ENCODE results near the gene PDXP. TPM values are rescaled to one million over a fixed set of nuclear protein-coding genes. Genes with fewer than 3 reads are reported as not detected.
"Not testable (repeated sequence)": the region's sequence is repeated elsewhere in the genome, so short reads cannot be mapped to it uniquely, and the experiment has no call there.

PDXP gene, protein sequence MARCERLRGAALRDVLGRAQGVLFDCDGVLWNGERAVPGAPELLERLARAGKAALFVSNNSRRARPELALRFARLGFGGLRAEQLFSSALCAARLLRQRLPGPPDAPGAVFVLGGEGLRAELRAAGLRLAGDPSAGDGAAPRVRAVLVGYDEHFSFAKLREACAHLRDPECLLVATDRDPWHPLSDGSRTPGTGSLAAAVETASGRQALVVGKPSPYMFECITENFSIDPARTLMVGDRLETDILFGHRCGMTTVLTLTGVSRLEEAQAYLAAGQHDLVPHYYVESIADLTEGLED
- polyA plus RNA-seq (ENCODE audit: low read depth in 6 of 6): 10 to 100 TPM in 1 of 6 donors, 1 to 10 TPM in 5; 4.0 to 14.3 (median 7.6) TPM

DNA sequence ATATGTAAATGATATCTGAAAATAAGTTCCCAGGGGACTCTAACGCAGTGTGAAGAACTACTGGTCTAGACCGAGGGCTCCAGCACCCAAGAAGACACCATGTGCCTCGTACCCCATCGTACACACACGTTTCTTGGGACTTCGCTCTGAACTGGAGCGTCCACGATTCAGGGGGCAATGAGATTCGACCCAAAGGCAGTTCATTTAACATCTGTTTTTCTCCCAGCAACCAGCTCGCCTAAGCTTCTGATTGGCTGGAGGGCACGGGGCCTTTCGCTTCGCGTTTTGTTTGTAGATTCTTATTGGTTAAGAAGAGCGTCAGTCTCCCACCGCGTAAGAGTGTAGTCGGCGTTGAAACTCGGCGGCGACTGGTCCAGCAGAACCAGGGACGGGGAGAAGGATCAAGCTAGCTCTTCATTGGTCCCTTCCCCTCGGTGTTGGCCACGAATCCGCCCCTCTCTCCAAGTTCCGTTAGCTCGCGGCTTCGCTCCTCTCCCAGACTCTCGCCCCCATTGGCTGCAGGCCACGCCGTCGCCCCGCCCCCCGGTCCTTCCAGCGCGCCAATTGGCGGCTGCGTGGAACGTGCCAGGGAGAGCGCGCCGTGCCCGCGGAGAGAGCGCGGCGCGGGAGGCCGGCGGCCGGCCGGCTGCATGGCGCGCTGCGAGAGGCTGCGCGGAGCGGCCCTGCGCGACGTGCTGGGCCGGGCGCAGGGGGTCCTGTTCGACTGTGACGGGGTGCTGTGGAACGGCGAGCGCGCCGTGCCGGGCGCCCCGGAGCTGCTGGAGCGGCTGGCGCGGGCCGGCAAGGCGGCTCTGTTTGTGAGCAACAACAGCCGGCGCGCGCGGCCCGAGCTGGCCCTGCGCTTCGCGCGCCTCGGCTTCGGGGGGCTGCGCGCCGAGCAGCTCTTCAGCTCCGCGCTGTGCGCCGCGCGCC lies at the start of gene PDXP:
TSS of gene PDXP (plus strand) at position 591 of the 933 bp plus-strand sequence. CDS start at position 651, 60 bp downstream.
- Mint-ChIP-seq H3K9me3 (no peaks in the 10 kb centered on the region), H3K4me1 (peaks cover 39 to 52% (median 45%) of the 10 kb centered on the region in 3 donors), H3K27ac (peak within 1 kb of the TSS; percentile 70 to 98 (median 94)), H3K27me3 (no peaks in the 10 kb centered on the region), H3K36me3 (no peaks in the 10 kb centered on the region), H3K4me3 (peak within 1 kb of the TSS; percentile 86 to 98 (median 94))
- peak; percentile 88 to 89 for ATAC-seq (ENCODE audit: low read depth in 2 of 2)
- peak; percentile 98 for DNase-seq

DNA sequence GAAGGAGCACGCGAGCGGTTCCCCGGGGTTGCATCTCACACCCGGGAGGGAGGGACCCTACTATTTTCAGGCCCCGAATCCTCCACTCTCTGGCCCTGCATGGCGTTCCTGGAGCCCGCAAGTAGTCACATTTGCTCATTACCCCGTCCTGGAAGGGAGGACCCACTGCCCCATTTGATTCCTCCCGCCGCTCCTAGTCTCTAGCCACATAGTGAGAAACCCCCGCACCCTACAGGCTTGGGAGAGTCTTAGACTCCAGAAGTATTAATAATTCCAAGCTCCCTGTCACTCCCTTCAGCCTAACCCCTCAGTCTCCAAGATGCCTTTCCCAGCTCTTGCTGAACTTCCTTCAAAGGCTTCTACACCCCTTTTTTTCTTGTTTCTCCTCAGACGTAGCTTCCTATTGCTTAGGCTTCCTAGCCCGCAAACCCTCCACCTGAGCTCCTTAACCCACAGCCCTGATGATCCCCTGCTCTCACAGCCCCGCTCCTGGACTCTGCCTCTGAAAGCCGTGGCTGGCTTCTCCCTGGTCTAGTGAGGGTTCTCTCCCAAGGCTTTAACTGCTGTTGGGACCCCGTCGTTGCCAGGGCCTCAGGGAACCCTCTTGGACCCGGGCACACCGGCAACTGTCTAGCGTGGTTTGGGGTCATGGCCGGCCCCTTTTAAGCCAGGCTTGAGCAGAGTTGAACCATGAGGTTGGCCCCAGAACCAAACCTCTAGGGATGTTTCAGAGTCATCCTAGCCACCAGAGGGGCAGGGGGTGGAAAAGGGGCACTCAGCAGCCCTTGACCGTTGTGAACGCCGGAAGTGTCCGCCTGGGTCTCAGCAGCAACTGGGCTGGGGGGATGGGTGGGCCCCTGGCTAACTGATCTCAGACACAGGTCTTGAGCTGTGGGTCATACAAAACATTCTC lies 49.0 kb upstream of the PDXP start:
- Mint-ChIP-seq H3K4me1 (peaks cover 25 to 41% (median 37%) of the 10 kb centered on the region in 3 donors), H3K27me3 (peaks cover 4 to 14% (median 10%) of the 10 kb centered on the region in 3 donors), H3K36me3 (no peaks in the 10 kb centered on the region), H3K4me3 (peak overlapping the region; percentile 86 to 97 (median 92)), H3K9me3 (no peaks in the 10 kb centered on the region), H3K27ac (peak overlapping the region; percentile 36 to 97 (median 94))
- no peak for DNase-seq
- ATAC-seq (ENCODE audit: low read depth in 2 of 2): no peak

DNA sequence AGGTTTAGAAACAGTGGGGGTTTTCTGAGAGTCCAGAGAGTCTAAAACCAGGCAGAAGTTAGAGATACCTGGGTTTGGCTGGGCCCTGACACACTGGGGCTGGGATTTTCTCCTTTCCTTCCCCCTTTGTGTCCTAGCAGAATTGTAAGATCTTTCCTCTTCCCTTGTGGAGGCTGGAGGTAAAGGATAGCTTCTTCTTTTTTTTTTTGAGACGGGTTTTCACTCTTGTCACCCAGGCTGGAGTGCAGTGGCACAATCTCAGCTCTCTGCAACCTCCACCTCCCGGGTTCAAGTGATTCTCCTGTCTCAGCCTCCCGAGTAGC lies 48.4 kb upstream of the PDXP start:
- Mint-ChIP-seq H3K4me1 (peaks cover 25 to 41% (median 37%) of the 10 kb centered on the region in 3 donors), H3K27me3 (peaks cover 4 to 10% (median 9%) of the 10 kb centered on the region in 3 donors), H3K27ac (peak overlapping the region in 4 of 6 donors; percentile 71 to 97 (median 80)), H3K4me3 (peak overlapping the region; percentile 86 to 97 (median 92))
- not testable (repeated sequence) for DNase-seq; H3K9me3 Mint-ChIP-seq; ATAC-seq (ENCODE audit: low read depth in 2 of 2); H3K36me3 Mint-ChIP-seq

DNA sequence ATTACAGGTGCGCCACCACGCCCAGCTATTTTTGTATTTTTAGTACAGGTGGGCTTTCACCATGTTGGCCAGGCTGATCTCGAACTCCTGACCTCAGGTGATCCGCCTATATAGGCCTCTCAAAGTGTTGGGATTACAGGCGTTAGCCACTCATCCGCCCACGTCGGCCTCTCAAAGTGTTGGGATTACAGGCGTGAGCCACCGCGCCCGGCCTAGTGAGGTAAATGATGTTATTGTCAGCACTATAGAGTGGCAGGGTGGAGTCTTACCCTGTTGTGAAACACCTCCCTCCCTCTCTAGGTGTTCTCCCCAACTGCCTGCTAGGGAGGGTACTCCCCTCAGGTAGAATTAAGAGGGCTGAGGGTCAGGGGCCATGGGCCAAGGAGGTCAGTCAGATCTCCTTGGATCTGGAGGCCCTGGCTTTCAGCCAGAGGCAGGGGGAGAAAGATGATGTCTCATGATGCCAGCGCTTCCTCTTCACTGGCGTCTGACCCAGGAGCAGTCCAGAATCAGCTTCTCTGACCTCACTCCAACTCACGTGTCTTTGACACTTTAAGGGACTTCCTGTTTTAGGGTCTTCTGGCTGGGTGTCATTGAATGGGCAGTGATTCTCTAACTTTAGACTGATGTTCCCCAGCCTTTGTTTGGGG lies 47.9 kb upstream of the PDXP start:
- Mint-ChIP-seq H3K27ac (peak overlapping the region in 4 of 6 donors; percentile 52 to 97 (median 80)), H3K4me1 (peaks cover 25 to 41% (median 37%) of the 10 kb centered on the region in 3 donors), H3K4me3 (peak overlapping the region in 6 of 8 donors; percentile 30 to 97 (median 92)), H3K27me3 (peaks cover under 1 to 5% (median 4%) of the 10 kb centered on the region in 3 donors), H3K9me3 (no peaks in the 10 kb centered on the region), H3K36me3 (no peaks in the 10 kb centered on the region)
- DNase-seq (no peak), ATAC-seq (ENCODE audit: low read depth in 2 of 2) (no peak)

DNA sequence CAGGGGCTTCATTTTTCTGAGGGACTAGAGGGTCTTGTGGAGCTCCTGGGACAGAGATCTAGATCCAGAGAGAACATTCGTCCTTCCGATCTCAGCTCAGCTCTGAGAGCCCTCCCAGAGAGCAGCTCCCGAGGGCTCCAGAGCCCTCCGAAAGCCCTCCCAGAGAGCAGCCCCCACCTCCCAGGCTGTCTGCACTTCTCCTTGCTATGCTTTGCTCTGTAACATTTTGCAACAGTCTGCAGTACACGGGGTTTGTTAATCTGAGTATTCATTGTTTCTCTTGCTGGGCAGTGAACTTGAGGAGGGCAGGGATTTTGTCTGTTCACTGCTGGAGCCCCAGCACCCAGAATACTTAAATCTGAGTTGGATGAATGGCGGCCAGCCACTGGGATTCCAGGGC lies 47.3 kb upstream of the PDXP start:
- no peak for DNase-seq
- H3K4me3 Mint-ChIP-seq: peak overlapping the region in 4 of 8 donors; percentile 16 to 97 (median 80)
- H3K27ac Mint-ChIP-seq: peak overlapping the region in 3 of 6 donors; percentile 52 to 97 (median 76)
- no peaks in the 10 kb centered on the region for H3K9me3 Mint-ChIP-seq
- ATAC-seq (ENCODE audit: low read depth in 2 of 2): no peak
- peaks cover 25 to 41% (median 37%) of the 10 kb centered on the region in 3 donors for H3K4me1 Mint-ChIP-seq
- H3K27me3 Mint-ChIP-seq: no peaks in the 10 kb centered on the region
- no peaks in the 10 kb centered on the region for H3K36me3 Mint-ChIP-seq

DNA sequence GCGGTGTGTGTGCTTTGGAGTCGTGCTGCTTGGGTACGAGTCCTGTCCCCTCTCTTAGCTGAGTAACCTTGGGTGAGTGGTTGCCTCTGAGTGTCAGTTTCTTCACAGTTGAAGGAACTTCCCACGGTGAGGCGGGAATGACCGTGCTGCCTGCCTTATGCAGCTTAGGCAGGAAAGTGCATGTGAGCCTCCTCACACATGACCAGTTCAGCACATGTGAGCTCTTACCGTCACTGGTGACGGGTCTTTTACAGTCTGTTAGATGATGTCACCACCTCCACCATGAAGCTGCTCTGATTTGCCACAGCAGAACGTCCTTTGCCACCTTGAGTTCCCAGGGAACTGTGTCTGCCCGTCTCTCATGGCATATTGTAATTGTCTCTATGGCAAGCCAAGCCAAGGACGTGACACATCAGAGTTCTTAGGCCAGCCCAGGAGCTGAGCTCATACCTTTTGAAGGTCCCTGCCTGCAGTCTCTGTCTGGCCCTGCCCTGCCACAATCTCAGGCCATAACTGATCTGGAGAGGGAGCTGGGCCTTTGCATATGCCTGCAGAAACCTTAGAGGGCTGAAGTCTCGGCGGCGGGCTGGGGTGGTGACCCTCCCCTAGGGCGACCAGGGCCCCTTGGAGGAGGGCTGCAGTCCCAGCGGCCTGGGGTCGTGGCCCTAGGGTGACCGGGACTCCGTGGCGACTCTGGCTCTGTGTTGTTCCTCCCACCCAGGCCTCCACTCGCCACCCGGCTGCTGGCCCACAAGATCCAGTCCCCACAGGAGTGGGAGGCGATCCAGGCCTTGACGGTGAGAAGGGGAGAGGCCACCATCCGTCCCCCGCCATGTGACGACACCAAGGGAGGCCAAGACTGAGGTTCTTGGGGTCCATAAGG lies 42.1 kb upstream of the PDXP start:
- peak; percentile 56 to 61 for ATAC-seq (ENCODE audit: low read depth in 2 of 2)
- DNase-seq: no peak
- Mint-ChIP-seq H3K9me3 (no peaks in the 10 kb centered on the region), H3K4me1 (peaks cover 0 to 10% (median 8%) of the 10 kb centered on the region in 3 donors), H3K4me3 (peak overlapping the region in 1 of 8 donors; percentile 37), H3K27ac (peak overlapping the region in 3 of 6 donors; percentile 24 to 49 (median 37)), H3K27me3 (no peaks in the 10 kb centered on the region), H3K36me3 (no peaks in the 10 kb centered on the region)

DNA sequence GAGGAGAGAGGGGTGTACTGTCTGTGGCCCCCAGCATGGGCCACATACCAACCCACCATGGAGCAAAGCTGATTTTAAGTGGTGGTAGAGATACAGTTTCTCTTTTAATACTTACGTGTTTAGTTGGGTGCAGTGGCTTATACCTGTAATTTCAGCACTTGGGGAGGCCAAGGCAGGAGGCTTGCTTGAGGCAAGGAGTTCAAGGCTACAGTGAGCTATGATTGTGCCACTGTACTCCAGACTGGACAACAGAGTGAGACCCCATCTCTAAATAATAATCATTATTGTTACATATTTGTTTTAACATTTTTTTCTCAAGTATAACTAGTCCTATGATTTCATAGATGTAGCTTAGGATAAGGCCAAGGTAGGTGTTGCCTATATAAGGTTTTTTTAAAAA lies 41.1 kb upstream of the PDXP start:
- DNase-seq: no peak
- H3K4me3 Mint-ChIP-seq: no peak overlapping the region
- H3K4me1 Mint-ChIP-seq: peaks cover 0 to 11% (median 10%) of the 10 kb centered on the region in 3 donors
- H3K36me3 Mint-ChIP-seq: no peaks in the 10 kb centered on the region
- no peaks in the 10 kb centered on the region for H3K9me3 Mint-ChIP-seq
- H3K27ac Mint-ChIP-seq: peak overlapping the region in 2 of 6 donors; percentile 72 to 83
- no peaks in the 10 kb centered on the region for H3K27me3 Mint-ChIP-seq
- ATAC-seq (ENCODE audit: low read depth in 2 of 2): no peak

DNA sequence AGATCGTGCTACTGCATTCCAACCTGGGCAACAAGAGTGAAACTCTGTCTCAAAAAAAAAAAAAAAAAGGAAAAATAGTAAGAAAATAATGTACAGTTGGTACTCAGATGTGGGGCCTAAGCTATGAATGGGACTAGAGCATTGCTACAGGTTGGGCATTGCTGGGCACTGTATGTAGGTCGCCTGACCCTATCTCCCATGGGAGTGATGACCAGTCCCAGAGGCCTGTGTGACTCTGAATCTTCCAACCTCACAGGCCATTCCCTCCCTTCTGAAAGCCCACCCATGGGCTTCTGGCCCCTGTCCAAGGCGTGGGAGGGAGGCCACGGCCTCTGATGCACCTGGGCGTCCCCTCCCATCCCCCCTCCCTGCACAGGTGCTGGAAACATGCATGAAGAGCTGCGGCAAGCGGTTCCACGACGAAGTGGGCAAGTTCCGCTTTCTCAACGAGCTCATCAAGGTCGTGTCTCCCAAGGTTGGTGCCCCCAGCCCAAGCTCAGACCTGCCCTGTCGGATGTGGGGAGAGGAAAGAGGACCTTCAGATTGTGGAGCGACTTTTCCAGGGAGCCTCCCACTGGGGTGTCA lies 40.4 kb upstream of the PDXP start:
- ATAC-seq (ENCODE audit: low read depth in 2 of 2): peak; percentile 64 to 69
- Mint-ChIP-seq H3K27ac (peak overlapping the region in 4 of 6 donors; percentile 47 to 83 (median 72)), H3K4me1 (peaks cover 0 to 17% (median 5%) of the 10 kb centered on the region in 3 donors), H3K9me3 (no peaks in the 10 kb centered on the region), H3K4me3 (peak overlapping the region in 5 of 8 donors; percentile 1 to 60 (median 25)), H3K27me3 (no peaks in the 10 kb centered on the region), H3K36me3 (no peaks in the 10 kb centered on the region)
- DNase-seq: peak; percentile 29

DNA sequence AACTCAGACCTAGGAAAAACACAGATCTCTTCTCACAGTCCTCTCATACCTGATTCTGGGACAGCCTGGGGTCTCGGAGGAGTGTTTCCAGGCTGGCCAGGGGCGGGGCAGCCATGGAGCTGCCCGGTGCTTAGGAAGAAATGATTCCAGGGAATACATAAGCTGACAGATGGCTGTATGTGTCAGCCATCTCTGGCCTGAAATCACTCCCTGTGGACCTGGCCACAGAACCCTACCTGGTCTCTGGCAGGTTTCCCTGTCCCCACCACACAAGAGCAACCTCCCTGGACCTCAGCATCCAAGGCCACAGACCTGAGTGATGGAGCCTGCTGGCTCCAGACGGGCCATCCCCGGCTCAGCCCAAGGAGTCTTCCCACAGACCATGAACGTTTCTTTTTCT lies 39.8 kb upstream of the PDXP start:
- DNase-seq (no peak), ATAC-seq (ENCODE audit: low read depth in 2 of 2) (no peak)
- Mint-ChIP-seq H3K27ac (peak overlapping the region in 3 of 6 donors; percentile 22 to 73 (median 72)), H3K9me3 (no peaks in the 10 kb centered on the region), H3K4me1 (peaks cover 2 to 18% (median 3%) of the 10 kb centered on the region in 3 donors), H3K4me3 (peak overlapping the region in 3 of 8 donors; percentile 1 to 60 (median 32)), H3K27me3 (no peaks in the 10 kb centered on the region), H3K36me3 (no peaks in the 10 kb centered on the region)

DNA sequence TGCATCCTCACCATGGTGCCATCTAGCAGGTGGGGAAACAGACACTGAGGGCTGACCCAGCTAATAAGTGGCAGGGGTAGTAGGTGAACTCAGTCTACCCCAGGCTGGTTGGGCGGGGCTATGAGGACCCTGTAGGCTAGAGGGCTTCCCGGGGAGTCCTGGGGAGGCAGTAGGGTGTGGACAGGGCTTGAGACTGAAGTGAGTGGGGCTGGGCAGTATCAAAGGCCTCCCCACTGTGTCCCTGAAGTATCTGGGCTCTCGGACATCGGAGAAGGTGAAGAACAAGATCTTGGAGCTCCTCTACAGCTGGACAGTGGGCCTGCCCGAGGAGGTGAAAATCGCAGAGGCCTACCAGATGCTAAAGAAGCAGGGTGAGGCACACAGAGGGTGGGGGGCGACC lies 38.5 kb upstream of the PDXP start:
- no peak for ATAC-seq (ENCODE audit: low read depth in 2 of 2)
- Mint-ChIP-seq H3K4me1 (peaks cover 10 to 21% (median 13%) of the 10 kb centered on the region in 3 donors), H3K27ac (peak overlapping the region in 5 of 6 donors; percentile 41 to 76 (median 64)), H3K4me3 (no peak overlapping the region), H3K27me3 (no peaks in the 10 kb centered on the region), H3K9me3 (no peaks in the 10 kb centered on the region), H3K36me3 (no peaks in the 10 kb centered on the region)
- DNase-seq: no peak

DNA sequence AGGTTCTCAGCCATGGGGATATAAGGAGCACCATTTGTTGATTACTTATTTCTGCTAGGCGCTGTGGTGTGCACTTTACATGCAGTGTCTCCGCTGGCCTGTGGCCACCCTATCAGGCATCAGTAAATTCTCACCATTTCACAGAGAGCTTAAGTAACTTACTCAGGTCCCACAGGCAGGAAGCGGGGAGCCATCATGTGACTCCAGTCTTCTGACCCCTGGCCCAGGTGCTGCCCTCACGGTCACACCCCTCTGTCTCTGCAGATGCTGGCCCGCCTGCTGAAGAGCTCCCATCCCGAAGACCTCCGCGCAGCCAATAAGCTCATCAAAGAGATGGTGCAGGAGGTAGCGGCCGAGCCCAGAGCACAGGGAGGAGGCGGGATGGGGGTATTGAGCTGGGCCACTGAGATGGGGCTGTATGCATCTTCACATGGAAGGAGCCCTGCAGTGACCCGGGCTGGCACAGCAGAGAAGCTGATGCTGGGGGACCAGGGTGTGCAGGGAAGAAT lies 37.1 kb upstream of the PDXP start:
- Mint-ChIP-seq H3K4me1 (peaks cover 15 to 32% (median 23%) of the 10 kb centered on the region in 3 donors), H3K27me3 (no peaks in the 10 kb centered on the region), H3K4me3 (no peak overlapping the region), H3K27ac (peak overlapping the region in 3 of 6 donors; percentile 4 to 83 (median 66)), H3K36me3 (no peaks in the 10 kb centered on the region), H3K9me3 (no peaks in the 10 kb centered on the region)
- DNase-seq: no peak
- no peak for ATAC-seq (ENCODE audit: low read depth in 2 of 2)

Measured in naive B cell (primary cell).